ENCODE results near the gene PRKCH.

PRKCH gene

GRCh38 chr14:61537563-61538463 is 216.4 kb downstream of the PRKCH start:
- peak; percentile 85 for DNase-seq (ENCODE audit: low read depth)
- no peak overlapping the region for H3K4me3 ChIP-seq (ENCODE audit: low read depth, low read length)
- TF ChIP-seq, protein P1, sequence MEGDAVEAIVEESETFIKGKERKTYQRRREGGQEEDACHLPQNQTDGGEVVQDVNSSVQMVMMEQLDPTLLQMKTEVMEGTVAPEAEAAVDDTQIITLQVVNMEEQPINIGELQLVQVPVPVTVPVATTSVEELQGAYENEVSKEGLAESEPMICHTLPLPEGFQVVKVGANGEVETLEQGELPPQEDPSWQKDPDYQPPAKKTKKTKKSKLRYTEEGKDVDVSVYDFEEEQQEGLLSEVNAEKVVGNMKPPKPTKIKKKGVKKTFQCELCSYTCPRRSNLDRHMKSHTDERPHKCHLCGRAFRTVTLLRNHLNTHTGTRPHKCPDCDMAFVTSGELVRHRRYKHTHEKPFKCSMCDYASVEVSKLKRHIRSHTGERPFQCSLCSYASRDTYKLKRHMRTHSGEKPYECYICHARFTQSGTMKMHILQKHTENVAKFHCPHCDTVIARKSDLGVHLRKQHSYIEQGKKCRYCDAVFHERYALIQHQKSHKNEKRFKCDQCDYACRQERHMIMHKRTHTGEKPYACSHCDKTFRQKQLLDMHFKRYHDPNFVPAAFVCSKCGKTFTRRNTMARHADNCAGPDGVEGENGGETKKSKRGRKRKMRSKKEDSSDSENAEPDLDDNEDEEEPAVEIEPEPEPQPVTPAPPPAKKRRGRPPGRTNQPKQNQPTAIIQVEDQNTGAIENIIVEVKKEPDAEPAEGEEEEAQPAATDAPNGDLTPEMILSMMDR (conservative IDR thresholded peaks at IDR 0.05; ENCODE audit: low read depth, low read length) = no peak

DNA sequence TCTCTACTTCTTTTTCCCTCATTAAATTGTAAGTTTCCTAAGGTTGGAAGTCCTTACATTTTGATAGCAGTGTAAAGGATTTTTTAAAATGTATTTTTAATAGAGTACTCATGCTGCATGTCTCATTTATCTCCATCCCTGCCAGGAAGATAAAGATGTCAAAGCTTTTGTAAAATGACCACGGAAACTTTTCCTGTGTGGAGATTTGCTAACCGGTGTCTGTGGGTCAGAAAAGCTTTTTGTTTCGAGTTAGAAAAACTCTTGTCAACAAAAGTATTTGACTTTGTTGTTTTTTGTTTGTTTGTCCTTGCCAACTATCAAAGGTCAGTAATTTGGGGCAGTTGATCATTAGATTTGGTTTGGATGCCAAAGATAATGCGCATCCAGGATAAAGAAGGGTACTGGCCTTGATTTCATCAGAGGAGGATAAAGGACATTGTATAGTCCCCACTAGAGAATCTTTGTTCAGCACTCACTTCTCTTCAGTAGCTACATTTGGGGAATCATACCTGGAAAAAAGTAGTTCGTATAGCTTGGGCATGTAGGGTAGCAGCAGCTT is 217.2 kb downstream of the PRKCH start:
- TF ChIP-seq, protein P1 (conservative IDR thresholded peaks at IDR 0.05; ENCODE audit: low read depth, low read length) = no peak
- no peak overlapping the region for H3K4me3 ChIP-seq (ENCODE audit: low read depth, low read length)
- DNase-seq (ENCODE audit: low read depth) = no peak

GRCh38 chr14:61539631-61540030 is 218.3 kb downstream of the PRKCH start:
- no peak overlapping the region for H3K4me3 ChIP-seq (ENCODE audit: low read depth, low read length)
- TF ChIP-seq, protein P1 (conservative IDR thresholded peaks at IDR 0.05; ENCODE audit: low read depth, low read length) = no peak
- DNase-seq (ENCODE audit: low read depth) = no peak

- no peak overlapping the region for H3K4me3 ChIP-seq (ENCODE audit: low read depth, low read length)
- TF ChIP-seq, protein P1 (conservative IDR thresholded peaks at IDR 0.05; ENCODE audit: low read depth, low read length) = no peak
- DNase-seq (ENCODE audit: low read depth) = no peak
Observed at GRCh38 chr14:61540931-61541330, 219.6 kb downstream of the PRKCH start.

GRCh38 chr14:61542848-61543790 is 221.7 kb downstream of the PRKCH start:
- TF ChIP-seq, protein P1 (conservative IDR thresholded peaks at IDR 0.05; ENCODE audit: low read depth, low read length) = no peak
- no peak overlapping the region for H3K4me3 ChIP-seq (ENCODE audit: low read depth, low read length)
- no peak for DNase-seq (ENCODE audit: low read depth)

- no peak for DNase-seq (ENCODE audit: low read depth)
- H3K4me3 ChIP-seq (ENCODE audit: low read depth, low read length) = no peak overlapping the region
- TF ChIP-seq, protein P1 (conservative IDR thresholded peaks at IDR 0.05; ENCODE audit: low read depth, low read length) = no peak
Observed at GRCh38 chr14:61543946-61544345, 222.6 kb downstream of the PRKCH start.
